ENCODE measurements around the gene PARL.

GRCh38 chr3:183837390-183837789 lies 47.3 kb downstream of the PARL start:
- TF ChIP-seq CTCF (IDR thresholded peaks at IDR 0.05; ENCODE audit: low read length) (no peak), EZH2 (optimal IDR thresholded peaks at IDR 0.05; ENCODE audit: low read depth, low read length) (no peak)

Data from MM.1S (cell line).